HUES48 (cell line): ENCODE results near the gene CTNNA3.

Experiments
- H3K27ac ChIP-seq: one replicate; pipeline ENCODE4 v1.7.0; 2013; ENCODE audit warnings: low read depth, low read length, inconsistent platforms
- H3K27me3 ChIP-seq: 2 replicates; pipeline ENCODE4 v1.6.1; 2013; ENCODE audit warnings: mild to moderate bottlenecking, low read length; ENCODE audit not compliant: control insufficient read depth, insufficient read depth
- H3K36me3 ChIP-seq: 2 replicates; pipeline ENCODE4 v1.6.1; 2013; ENCODE audit warnings: low read length; ENCODE audit not compliant: control insufficient read depth, insufficient read depth
- H3K4me1 ChIP-seq: 2 replicates; pipeline ENCODE4 v1.6.1; 2013; ENCODE audit warnings: mild to moderate bottlenecking, low read length; ENCODE audit not compliant: control insufficient read depth, insufficient read depth
- H3K4me3 ChIP-seq: 2 replicates; pipeline ENCODE4 v1.5.1; 2013; ENCODE audit warnings: mild to moderate bottlenecking, low read depth, low read length
- H3K9ac ChIP-seq: 2 replicates; pipeline ENCODE4 v1.6.1; 2013; ENCODE audit warnings: mild to moderate bottlenecking, low read depth, low read length, moderate library complexity
- H3K9me3 ChIP-seq: 2 replicates; pipeline ENCODE4 v1.6.1; 2013; ENCODE audit warnings: low read length; ENCODE audit not compliant: control insufficient read depth, insufficient read depth

Gene CTNNA3

GRCh38 chr10:67036808-67037207, 659.2 kb downstream of the CTNNA3 start:
- H3K9ac ChIP-seq: no peak overlapping the region
- no peaks in the 10 kb centered on the region for H3K36me3 ChIP-seq
- H3K27ac ChIP-seq: no peak overlapping the region
- no peaks in the 10 kb centered on the region for H3K4me1 ChIP-seq
- no peaks in the 10 kb centered on the region for H3K27me3 ChIP-seq
- H3K9me3 ChIP-seq: no peaks in the 10 kb centered on the region
- H3K4me3 ChIP-seq: no peak overlapping the region

- Histone ChIP-seq H3K4me3 (no peak overlapping the region), H3K27me3 (no peaks in the 10 kb centered on the region), H3K9me3 (no peaks in the 10 kb centered on the region), H3K9ac (no peak overlapping the region), H3K4me1 (no peaks in the 10 kb centered on the region), H3K27ac (no peak overlapping the region), H3K36me3 (no peaks in the 10 kb centered on the region)
These were observed 662.1 kb downstream of the CTNNA3 start for GRCh38 chr10:67033878-67034277.

DNA sequence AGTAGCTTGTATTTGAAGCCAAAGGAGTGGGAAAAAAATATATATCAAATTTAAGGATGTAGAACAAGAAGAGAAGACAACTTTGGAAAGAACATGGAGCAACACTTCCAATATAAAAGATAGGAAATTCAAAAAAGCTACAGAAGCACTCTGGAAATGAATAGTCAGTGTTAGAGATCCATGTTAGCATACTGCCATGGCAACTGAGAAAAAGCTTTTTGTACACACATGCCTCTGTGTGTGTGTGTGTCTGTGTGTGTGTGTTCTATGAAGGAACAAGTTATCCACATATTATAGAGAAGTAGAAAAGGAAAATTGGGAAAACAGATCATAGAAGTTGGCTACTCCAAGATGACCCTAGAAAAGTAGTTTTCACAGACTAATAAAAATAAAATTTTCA, 673.9 kb downstream of the CTNNA3 start:
- Histone ChIP-seq H3K9ac (no peak overlapping the region), H3K4me1 (no peaks in the 10 kb centered on the region), H3K36me3 (no peaks in the 10 kb centered on the region), H3K4me3 (no peak overlapping the region), H3K27me3 (no peaks in the 10 kb centered on the region), H3K27ac (no peak overlapping the region), H3K9me3 (no peaks in the 10 kb centered on the region)

- Histone ChIP-seq H3K4me1 (no peaks in the 10 kb centered on the region), H3K9me3 (no peaks in the 10 kb centered on the region), H3K4me3 (no peak overlapping the region), H3K36me3 (no peaks in the 10 kb centered on the region), H3K27me3 (no peaks in the 10 kb centered on the region), H3K27ac (no peak overlapping the region), H3K9ac (no peak overlapping the region)
These were observed 678.8 kb downstream of the CTNNA3 start for GRCh38 chr10:67017218-67017617.

DNA sequence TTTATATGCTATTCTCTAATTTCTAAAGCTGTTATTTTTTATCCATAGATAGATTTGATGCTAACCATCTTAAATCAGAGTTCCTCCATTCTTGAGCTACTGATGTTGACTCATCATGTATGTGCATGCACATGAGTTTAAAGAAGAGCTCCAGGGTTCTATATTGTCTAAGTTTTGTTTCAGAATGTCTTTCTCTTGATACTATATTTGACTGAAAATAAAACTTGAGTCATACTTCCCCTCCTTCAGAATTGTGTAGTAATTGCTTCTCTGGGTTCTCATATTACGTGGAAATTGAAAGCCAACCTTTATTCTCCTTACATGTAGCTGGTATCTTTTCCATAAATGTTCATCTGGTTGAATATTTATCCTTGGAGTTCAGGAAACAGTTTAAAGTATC, 680.8 kb downstream of the CTNNA3 start:
- H3K27ac ChIP-seq: no peak overlapping the region

GRCh38 chr10:67011981-67012380, 684.0 kb downstream of the CTNNA3 start:
- H3K9me3 ChIP-seq: no peaks in the 10 kb centered on the region
- no peak overlapping the region for H3K4me3 ChIP-seq
- no peak overlapping the region for H3K27ac ChIP-seq
- H3K4me1 ChIP-seq: no peaks in the 10 kb centered on the region
- no peaks in the 10 kb centered on the region for H3K27me3 ChIP-seq
- H3K36me3 ChIP-seq: no peaks in the 10 kb centered on the region
- no peak overlapping the region for H3K9ac ChIP-seq

More for the DNA sequence above, 680.8 kb downstream of the CTNNA3 start:
- Histone ChIP-seq H3K9me3 (no peaks in the 10 kb centered on the region), H3K9ac (no peak overlapping the region), H3K4me1 (no peaks in the 10 kb centered on the region), H3K27me3 (no peaks in the 10 kb centered on the region), H3K36me3 (no peaks in the 10 kb centered on the region), H3K4me3 (no peak overlapping the region)

GRCh38 chr10:67011480-67011879, 684.5 kb downstream of the CTNNA3 start:
- Histone ChIP-seq H3K9ac (no peak overlapping the region), H3K27ac (no peak overlapping the region), H3K36me3 (no peaks in the 10 kb centered on the region), H3K4me1 (no peaks in the 10 kb centered on the region), H3K4me3 (no peak overlapping the region), H3K27me3 (no peaks in the 10 kb centered on the region), H3K9me3 (no peaks in the 10 kb centered on the region)

DNA sequence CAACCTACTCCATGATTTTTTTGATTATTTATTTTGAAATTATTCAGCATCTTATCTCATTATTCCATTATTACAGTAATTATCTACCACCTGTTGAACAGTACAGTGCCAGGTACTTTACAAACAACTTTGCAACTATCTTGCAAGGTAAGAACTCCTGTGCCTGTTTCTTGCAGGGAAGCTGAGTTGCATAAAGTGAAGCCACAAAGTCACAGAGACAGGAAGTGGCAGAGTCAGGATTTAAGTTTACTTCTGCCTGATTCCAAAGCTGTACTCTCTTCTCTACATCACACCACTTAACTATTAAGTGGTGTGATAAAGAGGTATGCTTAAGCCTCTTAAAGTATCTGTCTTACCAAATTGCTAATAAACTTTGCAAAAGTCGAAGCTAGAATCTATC, 690.0 kb downstream of the CTNNA3 start:
- H3K27ac ChIP-seq: no peak overlapping the region
- no peaks in the 10 kb centered on the region for H3K4me1 ChIP-seq
- no peaks in the 10 kb centered on the region for H3K9me3 ChIP-seq
- H3K27me3 ChIP-seq: no peaks in the 10 kb centered on the region
- H3K36me3 ChIP-seq: no peaks in the 10 kb centered on the region
- H3K9ac ChIP-seq: no peak overlapping the region
- no peak overlapping the region for H3K4me3 ChIP-seq

DNA sequence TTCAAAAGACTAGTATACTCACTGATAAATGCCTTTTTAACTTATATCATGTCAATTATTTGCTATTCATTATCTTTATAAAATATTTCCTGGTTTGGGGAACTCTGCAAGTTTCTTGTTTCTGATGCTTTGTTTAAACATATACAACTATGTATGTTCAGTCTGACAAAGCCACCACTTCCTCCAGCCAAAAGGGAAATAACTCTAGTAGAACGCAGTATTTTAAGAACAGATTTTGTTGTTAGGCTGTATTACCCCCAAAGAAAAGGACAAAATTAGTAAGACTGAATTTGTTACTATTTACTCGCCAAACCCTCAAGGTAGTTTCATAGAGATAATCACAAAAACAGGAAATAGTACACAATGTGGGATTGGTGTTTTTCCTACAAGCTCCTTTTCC, 691.3 kb downstream of the CTNNA3 start:
- no peaks in the 10 kb centered on the region for H3K36me3 ChIP-seq
- no peaks in the 10 kb centered on the region for H3K4me1 ChIP-seq
- no peak overlapping the region for H3K4me3 ChIP-seq
- no peak overlapping the region for H3K27ac ChIP-seq
- H3K9me3 ChIP-seq: no peaks in the 10 kb centered on the region
- H3K27me3 ChIP-seq: no peaks in the 10 kb centered on the region
- no peak overlapping the region for H3K9ac ChIP-seq

GRCh38 chr10:66999762-67000545, 696.0 kb downstream of the CTNNA3 start:
- Histone ChIP-seq H3K9me3 (no peaks in the 10 kb centered on the region), H3K4me1 (no peaks in the 10 kb centered on the region), H3K27ac (no peak overlapping the region), H3K9ac (no peak overlapping the region), H3K36me3 (no peaks in the 10 kb centered on the region), H3K27me3 (no peaks in the 10 kb centered on the region), H3K4me3 (no peak overlapping the region)

DNA sequence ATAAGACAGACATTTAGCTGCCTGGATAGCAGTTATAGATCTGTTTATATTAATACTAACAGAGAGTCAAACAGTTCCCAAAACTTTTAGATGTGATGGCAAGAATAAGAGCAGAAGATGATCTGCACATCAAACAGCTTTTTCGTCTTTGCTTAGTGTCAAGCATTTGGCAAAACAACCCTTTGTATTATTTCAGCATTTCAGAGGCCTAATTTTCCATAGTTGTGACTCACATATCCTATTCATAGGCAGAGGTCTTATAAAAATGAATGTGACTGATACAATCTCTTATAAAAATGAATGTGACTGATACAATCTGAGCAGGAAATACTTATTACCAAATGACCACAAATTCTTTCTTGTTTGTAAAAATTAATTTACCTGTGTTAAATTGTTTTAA, 699.0 kb downstream of the CTNNA3 start:
- Histone ChIP-seq H3K27ac (no peak overlapping the region), H3K9me3 (no peaks in the 10 kb centered on the region), H3K4me1 (no peaks in the 10 kb centered on the region), H3K9ac (no peak overlapping the region), H3K4me3 (no peak overlapping the region), H3K27me3 (no peaks in the 10 kb centered on the region), H3K36me3 (no peaks in the 10 kb centered on the region)
